Stimulated activated CD4-positive, alpha-beta T cell treated with anti-CD3 and anti-CD28 coated beads, Interleukin-2, amount 100 ng/mL, for 4 hours (primary cell): ENCODE data around the gene IL16.

Source experiments
- DNase-seq: peaks from one replicate; pipeline ENCODE4 v3.0.0-alpha.2; 2020; ENCODE audit warnings: low read depth

IL16 gene

GRCh38 chr15:81209635-81210034, 13.0 kb downstream of the IL16 start:
- no peak for DNase-seq

- DNase-seq = no peak
Measured at GRCh38 chr15:81211376-81211775, 14.7 kb downstream of the IL16 start.

GRCh38 chr15:81213982-81214381, 17.3 kb downstream of the IL16 start:
- no peak for DNase-seq

GRCh38 chr15:81215531-81215930, 18.9 kb downstream of the IL16 start:
- no peak for DNase-seq

- no peak for DNase-seq
Measured at GRCh38 chr15:81215983-81216382, 19.3 kb downstream of the IL16 start.

- no peak for DNase-seq
Measured at GRCh38 chr15:81216422-81216821, 19.7 kb downstream of the IL16 start.

GRCh38 chr15:81221449-81221848, 24.8 kb downstream of the IL16 start:
- no peak for DNase-seq

GRCh38 chr15:81222007-81222406, 25.3 kb downstream of the IL16 start:
- no peak for DNase-seq

- no peak for DNase-seq
Measured at GRCh38 chr15:81223346-81223971, 26.8 kb downstream of the IL16 start.

GRCh38 chr15:81224232-81224631, 27.6 kb downstream of the IL16 start:
- no peak for DNase-seq

- DNase-seq = no peak
Measured at GRCh38 chr15:81225161-81225671, 28.5 kb downstream of the IL16 start.

- DNase-seq = no peak
Measured at GRCh38 chr15:81227716-81228115, 31.0 kb downstream of the IL16 start.

GRCh38 chr15:81229586-81229985, 32.9 kb downstream of the IL16 start:
- DNase-seq = no peak

GRCh38 chr15:81235276-81236123, 38.8 kb downstream of the IL16 start:
- DNase-seq = no peak

- no peak for DNase-seq
Measured at GRCh38 chr15:81239190-81239589, 42.5 kb downstream of the IL16 start.

GRCh38 chr15:81242778-81243177, 46.1 kb downstream of the IL16 start:
- DNase-seq = no peak

GRCh38 chr15:81244306-81244705, 47.6 kb downstream of the IL16 start:
- no peak for DNase-seq

GRCh38 chr15:81253846-81254245, 57.2 kb downstream of the IL16 start:
- no peak for DNase-seq

GRCh38 chr15:81254277-81254915, 57.7 kb downstream of the IL16 start:
- no peak for DNase-seq

GRCh38 chr15:81254916-81255290, 58.2 kb downstream of the IL16 start:
- no peak for DNase-seq

GRCh38 chr15:81255315-81255957, 58.8 kb downstream of the IL16 start:
- DNase-seq = no peak

GRCh38 chr15:81255958-81256320, 59.3 kb downstream of the IL16 start:
- DNase-seq = no peak

GRCh38 chr15:81256916-81257315, 60.2 kb downstream of the IL16 start:
- no peak for DNase-seq
